Neuronal stem cell (in vitro differentiated cells): ENCODE measurements around the gene EFHD1. TPM values are rescaled to one million over a fixed set of nuclear protein-coding genes. Genes with fewer than 3 reads are reported as not detected.

ENCODE experiments used
- DNase-seq: peaks from one replicate; pipeline ENCODE4 v3.0.0-alpha.2; 2013; ENCODE audit warnings: low spot score
- H2AFZ ChIP-seq: one replicate; pipeline ENCODE4 v1.6.1; 2013; ENCODE audit warnings: mild to moderate bottlenecking, low read length, inconsistent platforms
- H2AK5ac ChIP-seq: 2 replicates; pipeline ENCODE4 v1.6.1; 2013; ENCODE audit warnings: low read depth, mild to moderate bottlenecking, inconsistent platforms, low read length, moderate library complexity, mixed read lengths
- H2BK120ac ChIP-seq: 2 replicates; pipeline ENCODE4 v1.6.1; 2013; ENCODE audit warnings: low read depth, mild to moderate bottlenecking, inconsistent platforms, low read length, moderate library complexity, mixed read lengths
- H2BK12ac ChIP-seq: one replicate; pipeline ENCODE4 v1.6.1; 2013; ENCODE audit warnings: low read length, inconsistent platforms
- H2BK15ac ChIP-seq: 2 replicates; pipeline ENCODE4 v1.6.1; 2013; ENCODE audit warnings: mild to moderate bottlenecking, low read length, inconsistent platforms, mixed read lengths
- H2BK5ac ChIP-seq: one replicate; pipeline ENCODE4 v1.6.1; 2013; ENCODE audit warnings: inconsistent platforms, mild to moderate bottlenecking, low read length, moderate library complexity
- H3K14ac ChIP-seq: one replicate; pipeline ENCODE4 v1.6.1; 2013; ENCODE audit warnings: low read length, inconsistent platforms
- H3K18ac ChIP-seq: 2 replicates; pipeline ENCODE4 v1.6.1; 2013; ENCODE audit warnings: low read length, inconsistent platforms
- H3K23ac ChIP-seq: 2 replicates; pipeline ENCODE4 v1.6.1; 2013; ENCODE audit warnings: low read depth, mild to moderate bottlenecking, mixed read lengths, low read length, inconsistent platforms; ENCODE audit not compliant: poor library complexity
- H3K27ac ChIP-seq: replicated peaks from 3 replicates; pipeline ENCODE4 v1.5.1; 2013; ENCODE audit warnings: low read length, inconsistent platforms
- H3K27me3 ChIP-seq, 3 experiments: 2 replicates each; pipeline ENCODE4 v1.6.1; 2013; ENCODE audit warnings: low read length in 3 of 3, mild to moderate bottlenecking in 2 of 3, inconsistent platforms in 1 of 3, low read depth in 1 of 3, mixed read lengths in 1 of 3, moderate library complexity in 1 of 3; ENCODE audit not compliant: control insufficient read depth in 3 of 3, insufficient read depth in 3 of 3
- H3K36me3 ChIP-seq, 2 donors: replicated peaks in 1 of 2; 2 replicates each; pipeline ENCODE4 v1.6.1; 2013; ENCODE audit warnings: low read length in 2 of 2; ENCODE audit not compliant: control insufficient read depth in 2 of 2, insufficient read depth in 2 of 2
- H3K4ac ChIP-seq: 2 replicates; pipeline ENCODE4 v1.6.1; 2013; ENCODE audit warnings: inconsistent platforms, mild to moderate bottlenecking, low read length, moderate library complexity
- H3K4me1 ChIP-seq, 2 donors: 1 replicate in 1 of 2; 2 replicates in 1 of 2; pipeline ENCODE4 v1.6.1; 2013; ENCODE audit warnings: low read length in 2 of 2, low read depth in 1 of 2; ENCODE audit not compliant: control insufficient read depth in 2 of 2, insufficient read depth in 1 of 2
- H3K4me2 ChIP-seq: one replicate; pipeline ENCODE4 v1.6.1; 2013; ENCODE audit warnings: mild to moderate bottlenecking, low read length, inconsistent platforms; ENCODE audit not compliant: insufficient read depth, poor library complexity, severe bottlenecking
- H3K4me3 ChIP-seq, 2 donors: 2 replicates each; pipeline ENCODE4 v1.5.1; 2013; ENCODE audit warnings: low read length in 2 of 2, mild to moderate bottlenecking in 2 of 2, inconsistent platforms in 1 of 2, moderate library complexity in 1 of 2
- H3K79me1 ChIP-seq: one replicate; pipeline ENCODE4 v1.6.1; 2013; ENCODE audit warnings: low read depth, mild to moderate bottlenecking, inconsistent platforms, low read length, moderate library complexity
- H3K9ac ChIP-seq: one replicate; pipeline ENCODE4 v1.6.1; 2013; ENCODE audit warnings: mild to moderate bottlenecking, low read depth, low read length, inconsistent platforms; ENCODE audit not compliant: poor library complexity
- H3K9me3 ChIP-seq, 2 donors: replicated peaks in 1 of 2; 2 replicates each; pipeline versions ENCODE3 to v1.6.1; 2013; ENCODE audit warnings: low read length in 2 of 2, mild to moderate bottlenecking in 2 of 2, inconsistent platforms in 1 of 2, low read depth in 1 of 2, mixed read lengths in 1 of 2, moderate library complexity in 1 of 2; ENCODE audit not compliant: control insufficient read depth in 2 of 2, insufficient read depth in 1 of 2
- H4K8ac ChIP-seq: one replicate; pipeline ENCODE4 v1.6.1; 2013; ENCODE audit warnings: low read depth, mild to moderate bottlenecking, inconsistent platforms, low read length, moderate library complexity
- H4K91ac ChIP-seq: one replicate; pipeline ENCODE4 v1.6.1; 2013; ENCODE audit warnings: low read length, low read depth, mild to moderate bottlenecking, inconsistent platforms; ENCODE audit not compliant: poor library complexity
- WGBS, 2 donors: extraction: QIAGEN DNeasy Blood & Tissue Kit; methylation state at CpG; one replicate each; pipeline ENCODE4 v1.1.7; 2013; ENCODE audit warnings: missing lambda C conversion rate in 2 of 2, mixed read lengths in 1 of 2; ENCODE audit not compliant: insufficient read length in 2 of 2, insufficient replicate concordance in 1 of 2; ENCODE audit errors: extremely low coverage in 2 of 2; 5-methylcytosine and 5-hydroxymethylcytosine counted together
- polyA plus RNA-seq, 2 experiments: library from polyadenylated mRNA; stranded (reverse); fragments of 200-250 nt; gene quantifications; one replicate each; pipeline ENCODE4 v1.2.3, GENCODE V29; 2013

The EFHD1 gene, protein sequence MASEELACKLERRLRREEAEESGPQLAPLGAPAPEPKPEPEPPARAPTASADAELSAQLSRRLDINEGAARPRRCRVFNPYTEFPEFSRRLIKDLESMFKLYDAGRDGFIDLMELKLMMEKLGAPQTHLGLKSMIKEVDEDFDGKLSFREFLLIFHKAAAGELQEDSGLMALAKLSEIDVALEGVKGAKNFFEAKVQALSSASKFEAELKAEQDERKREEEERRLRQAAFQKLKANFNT
- 29.6 TPM for polyA plus RNA-seq (2013, experiment 1 of 2)
- 28.2 TPM for polyA plus RNA-seq (2013, experiment 2 of 2)

DNA sequence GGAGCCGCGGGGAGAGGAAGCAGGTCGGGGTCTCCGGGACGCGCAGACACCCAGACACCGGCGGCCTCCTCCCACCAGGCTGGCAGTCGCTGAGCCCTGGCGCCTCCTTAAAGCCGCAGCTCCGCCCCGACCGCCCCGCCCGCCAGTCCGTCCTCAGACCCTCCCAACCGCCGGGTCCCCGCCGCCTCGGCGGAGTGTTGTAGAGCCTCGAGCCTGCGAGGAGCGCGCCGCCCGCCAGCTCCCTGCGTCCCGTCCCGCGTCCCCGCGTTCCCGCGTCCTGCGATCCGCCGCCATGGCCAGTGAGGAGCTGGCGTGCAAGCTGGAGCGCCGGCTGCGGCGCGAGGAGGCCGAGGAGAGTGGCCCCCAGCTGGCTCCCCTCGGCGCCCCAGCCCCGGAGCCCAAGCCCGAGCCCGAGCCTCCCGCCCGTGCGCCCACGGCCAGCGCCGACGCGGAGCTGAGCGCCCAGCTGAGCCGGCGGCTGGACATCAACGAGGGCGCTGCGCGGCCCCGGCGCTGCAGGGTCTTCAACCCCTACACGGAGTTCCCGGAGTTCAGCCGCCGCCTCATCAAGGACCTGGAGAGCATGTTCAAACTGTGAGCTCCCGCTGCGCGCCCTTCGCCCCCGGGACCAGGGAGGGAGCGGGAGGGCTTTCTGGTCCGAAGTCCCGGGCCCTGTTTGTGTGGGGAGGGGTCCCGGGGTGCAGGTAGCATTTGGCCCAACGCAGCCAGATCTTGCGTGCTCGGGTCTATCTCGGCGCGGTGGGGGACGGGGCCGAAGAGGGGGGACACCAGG lies at the start of gene EFHD1:
Gene EFHD1 (plus strand): TSS at position 192 of the 793 bp plus-strand sequence. CDS start 101 bp downstream, at position 293.
- H3K23ac ChIP-seq = peak within 1 kb of the TSS; percentile 47
- H3K27me3 ChIP-seq = peaks cover 2 to 60% (median 35%) of the 10 kb centered on the region in 3 experiments

DNA sequence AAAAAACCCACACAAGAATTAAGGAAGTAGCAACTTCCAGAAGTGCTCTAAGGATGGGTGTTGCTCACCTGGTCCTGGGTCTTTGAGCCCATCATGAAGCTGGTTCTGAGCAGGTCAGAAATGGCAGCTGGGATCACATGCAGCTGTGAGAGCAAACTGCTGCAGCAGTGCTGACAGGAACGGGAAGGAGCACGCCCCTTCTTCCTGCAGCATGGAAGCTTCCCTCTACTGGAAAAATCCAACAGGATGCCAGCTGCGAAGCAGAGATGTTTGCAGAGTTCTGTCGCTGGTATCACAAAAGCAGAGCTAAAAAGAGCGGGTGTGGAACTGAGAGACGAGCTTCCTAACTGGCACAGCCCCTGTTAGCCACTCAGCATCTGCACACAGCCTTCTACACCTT lies 49.2 kb upstream of the EFHD1 start:
- Histone ChIP-seq H3K23ac (no peak overlapping the region), H3K36me3 (peaks cover 15 to 51% of the 10 kb centered on the region in 2 donors), H3K27me3 (no peaks in the 10 kb centered on the region), H3K9me3 (no peaks in the 10 kb centered on the region), H2AFZ (no peak overlapping the region), H2BK15ac (no peak overlapping the region), H3K4ac (no peak overlapping the region), H3K9ac (no peak overlapping the region), H3K18ac (no peak overlapping the region), H3K79me1 (no peaks in the 10 kb centered on the region), H3K4me1 (no peaks in the 10 kb centered on the region), H2AK5ac (no peak overlapping the region), H4K8ac (no peak overlapping the region), H3K14ac (no peak overlapping the region), H3K27ac (no peak overlapping the region), H2BK120ac (no peak overlapping the region), H3K4me3 (no peak overlapping the region), H3K4me2 (no peak overlapping the region), H2BK5ac (no peak overlapping the region), H4K91ac (no peak overlapping the region), H2BK12ac (no peak overlapping the region)
- WGBS, 2 donors = no CpG with 5 or more reads among the region's 6 CpGs
- no peak for DNase-seq

More for the DNA sequence above, at the start of gene EFHD1:
- Histone ChIP-seq H3K79me1 (no peaks in the 10 kb centered on the region), H2BK12ac (no peak within 1 kb of the TSS), H2AK5ac (peak within 1 kb of the TSS; percentile 66), H3K9ac (peak within 1 kb of the TSS; percentile 83), H2BK120ac (peak within 1 kb of the TSS; percentile 82), H2BK15ac (peak within 1 kb of the TSS; percentile 96), H3K4ac (peak within 1 kb of the TSS; percentile 46), H4K91ac (no peak within 1 kb of the TSS), H3K14ac (peak within 1 kb of the TSS; percentile 64), H3K9me3 (no peaks in the 10 kb centered on the region), H3K4me3 (peak within 1 kb of the TSS; percentile 65 to 90), H3K4me2 (peak within 1 kb of the TSS; percentile 98), H3K4me1 (peaks cover 7 to 10% of the 10 kb centered on the region in 2 donors), H3K36me3 (no peaks in the 10 kb centered on the region), H4K8ac (no peak within 1 kb of the TSS), H2BK5ac (peak within 1 kb of the TSS; percentile 68), H3K27ac (no peak within 1 kb of the TSS), H2AFZ (peak within 1 kb of the TSS; percentile 98), H3K18ac (peak within 1 kb of the TSS; percentile 98)
- DNase-seq = peak; percentile 80
- no CpG with 5 or more reads among the region's 90 CpGs for whole genome bisulfite sequencing, 2 donors

DNA sequence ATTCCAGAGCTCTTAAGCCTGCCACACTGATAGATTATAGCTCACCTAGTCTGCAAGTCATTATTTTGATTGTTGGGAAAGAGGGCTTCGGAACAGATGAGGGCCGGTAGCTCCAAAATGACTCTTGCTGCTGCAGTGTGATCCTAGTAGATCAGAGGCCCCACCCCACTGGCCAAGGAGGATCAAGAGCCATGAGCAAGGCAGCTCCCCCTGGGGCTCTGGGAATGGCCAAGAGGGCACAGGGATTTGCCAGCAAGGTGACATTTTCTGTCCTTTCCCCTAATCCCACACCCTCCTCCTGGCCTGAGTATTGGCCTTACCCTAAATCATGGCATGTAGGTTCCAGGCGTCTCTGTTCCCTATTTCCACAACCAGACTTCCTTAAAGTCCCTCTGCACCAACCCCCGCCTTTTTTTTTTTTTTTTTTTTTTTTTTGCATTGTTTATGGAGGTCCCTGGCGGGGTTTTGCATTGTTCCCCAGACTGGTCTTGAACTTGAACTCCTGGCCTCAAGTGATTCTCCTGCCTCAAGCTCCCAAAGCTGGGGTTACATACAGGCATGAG lies 46.4 kb upstream of the EFHD1 start:
- H3K18ac ChIP-seq = no peak overlapping the region
- H2BK5ac ChIP-seq = no peak overlapping the region

DNA sequence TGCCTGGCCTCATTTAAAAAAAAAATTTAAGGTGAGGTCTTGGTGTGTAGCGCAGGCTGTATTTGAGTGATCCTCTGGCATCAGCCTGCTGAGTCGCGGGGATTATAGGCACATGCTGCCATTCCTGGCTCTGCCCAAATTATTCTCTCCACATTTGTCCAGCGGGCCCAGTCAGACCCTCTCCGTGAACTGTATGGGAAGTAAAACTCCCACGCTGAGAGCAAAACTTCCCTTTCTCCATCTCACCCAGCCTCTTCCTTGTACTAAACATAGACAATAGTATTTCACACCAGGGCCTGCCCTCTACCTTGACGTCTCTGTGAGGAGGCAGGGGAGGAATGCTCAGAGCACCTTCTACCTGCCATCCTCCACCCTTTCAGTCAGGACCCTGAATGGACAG lies 45.9 kb upstream of the EFHD1 start:
- no peak overlapping the region for H4K91ac ChIP-seq
- H2BK5ac ChIP-seq = no peak overlapping the region
- no CpG with 5 or more reads among the region's 7 CpGs for WGBS, 2 donors

More for the DNA sequence above, 46.4 kb upstream of the EFHD1 start:
- Histone ChIP-seq H3K36me3 (peaks cover 10 to 23% of the 10 kb centered on the region in 2 donors), H2AK5ac (no peak overlapping the region), H2BK15ac (no peak overlapping the region), H3K23ac (no peak overlapping the region), H4K91ac (no peak overlapping the region), H3K4me2 (no peak overlapping the region), H3K27me3 (no peaks in the 10 kb centered on the region), H3K79me1 (no peaks in the 10 kb centered on the region), H3K4me3 (no peak overlapping the region), H3K4me1 (no peaks in the 10 kb centered on the region), H3K27ac (no peak overlapping the region), H3K9me3 (no peaks in the 10 kb centered on the region), H3K4ac (no peak overlapping the region), H3K14ac (no peak overlapping the region), H3K9ac (no peak overlapping the region), H2BK120ac (no peak overlapping the region), H2BK12ac (no peak overlapping the region), H4K8ac (no peak overlapping the region), H2AFZ (no peak overlapping the region)
- WGBS, 2 donors = no CpG with 5 or more reads among the region's 5 CpGs
- DNase-seq = no peak

More for the DNA sequence above, 45.9 kb upstream of the EFHD1 start:
- no peaks in the 10 kb centered on the region for H3K4me1 ChIP-seq
- no peak overlapping the region for H3K4ac ChIP-seq
- no peak overlapping the region for H3K4me2 ChIP-seq
- peaks cover 7 to 19% of the 10 kb centered on the region in 2 donors for H3K36me3 ChIP-seq
- H3K18ac ChIP-seq = no peak overlapping the region
- no peak overlapping the region for H4K8ac ChIP-seq
- H3K14ac ChIP-seq = no peak overlapping the region
- H3K27me3 ChIP-seq = no peaks in the 10 kb centered on the region
- H2BK12ac ChIP-seq = no peak overlapping the region
- H2AK5ac ChIP-seq = no peak overlapping the region
- no peaks in the 10 kb centered on the region for H3K9me3 ChIP-seq
- no peak for DNase-seq
- H3K9ac ChIP-seq = no peak overlapping the region
- H2AFZ ChIP-seq = no peak overlapping the region
- no peak overlapping the region for H2BK15ac ChIP-seq
- no peaks in the 10 kb centered on the region for H3K79me1 ChIP-seq
- no peak overlapping the region for H3K27ac ChIP-seq
- H2BK120ac ChIP-seq = no peak overlapping the region
- no peak overlapping the region for H3K4me3 ChIP-seq
- no peak overlapping the region for H3K23ac ChIP-seq
